ENCODE measurements around the gene PHOSPHO2. TPM values are rescaled to one million over a fixed set of nuclear protein-coding genes. Genes with fewer than 3 reads are reported as not detected.
A peak's percentile ranks its signal among the peaks of the same experiment; 100 is the strongest.

The PHOSPHO2 gene
- total and polyA plus RNA-seq, 2 experiments from 2014 or later = 8.3 to 8.7 TPM

DNA sequence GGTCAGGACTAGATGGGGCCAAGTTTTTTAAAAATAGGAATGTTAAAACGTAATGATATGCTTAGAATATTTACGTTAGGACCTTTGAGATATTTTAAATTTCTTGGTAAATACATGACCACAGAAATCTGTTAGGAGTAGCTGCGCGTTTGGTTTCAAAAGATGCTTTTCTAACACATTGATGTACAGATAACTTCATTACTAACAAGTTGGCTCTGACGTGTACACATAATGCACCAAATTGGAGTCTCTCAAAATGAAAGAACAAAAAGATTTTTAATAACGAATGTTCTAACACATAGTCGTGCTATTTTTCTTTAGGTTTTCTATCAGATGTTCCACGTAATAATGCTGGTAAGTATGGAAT, 608 bp downstream of the PHOSPHO2 start:
- H3K27ac Mint-ChIP-seq = peak overlapping the region; percentile 88
- H2AFZ ChIP-seq = peak overlapping the region; percentile 100
- H3K9me3 Mint-ChIP-seq = no peaks in the 10 kb centered on the region
- no peaks in the 10 kb centered on the region for H3K27me3 ChIP-seq (ENCODE audit: insufficient read depth)
- peaks cover 7% of the 10 kb centered on the region; the same call in 2 of the 3 replicates for H3K4me1 Mint-ChIP-seq
- DNase-seq (ENCODE audit: low spot score) = no peak
- H3F3A ChIP-seq (replicated peaks; ENCODE audit: low read depth) = 0 out of 2 replicates have a peak, but pooled peaks cover 3% of the 10 kb centered on the region
- no peaks in the 10 kb centered on the region; the same call in 1 of the 2 replicates for H3K36me3 ChIP-seq (ENCODE audit: insufficient read depth)
- H3K4me1 ChIP-seq (ENCODE audit: insufficient read depth) = 0 out of 2 replicates have a peak, but pooled peaks cover 3% of the 10 kb centered on the region
- H3K9me2 ChIP-seq (ENCODE audit: insufficient read depth) = no peaks in the 10 kb centered on the region
- no peak for ATAC-seq
- TF ChIP-seq, protein P1, sequence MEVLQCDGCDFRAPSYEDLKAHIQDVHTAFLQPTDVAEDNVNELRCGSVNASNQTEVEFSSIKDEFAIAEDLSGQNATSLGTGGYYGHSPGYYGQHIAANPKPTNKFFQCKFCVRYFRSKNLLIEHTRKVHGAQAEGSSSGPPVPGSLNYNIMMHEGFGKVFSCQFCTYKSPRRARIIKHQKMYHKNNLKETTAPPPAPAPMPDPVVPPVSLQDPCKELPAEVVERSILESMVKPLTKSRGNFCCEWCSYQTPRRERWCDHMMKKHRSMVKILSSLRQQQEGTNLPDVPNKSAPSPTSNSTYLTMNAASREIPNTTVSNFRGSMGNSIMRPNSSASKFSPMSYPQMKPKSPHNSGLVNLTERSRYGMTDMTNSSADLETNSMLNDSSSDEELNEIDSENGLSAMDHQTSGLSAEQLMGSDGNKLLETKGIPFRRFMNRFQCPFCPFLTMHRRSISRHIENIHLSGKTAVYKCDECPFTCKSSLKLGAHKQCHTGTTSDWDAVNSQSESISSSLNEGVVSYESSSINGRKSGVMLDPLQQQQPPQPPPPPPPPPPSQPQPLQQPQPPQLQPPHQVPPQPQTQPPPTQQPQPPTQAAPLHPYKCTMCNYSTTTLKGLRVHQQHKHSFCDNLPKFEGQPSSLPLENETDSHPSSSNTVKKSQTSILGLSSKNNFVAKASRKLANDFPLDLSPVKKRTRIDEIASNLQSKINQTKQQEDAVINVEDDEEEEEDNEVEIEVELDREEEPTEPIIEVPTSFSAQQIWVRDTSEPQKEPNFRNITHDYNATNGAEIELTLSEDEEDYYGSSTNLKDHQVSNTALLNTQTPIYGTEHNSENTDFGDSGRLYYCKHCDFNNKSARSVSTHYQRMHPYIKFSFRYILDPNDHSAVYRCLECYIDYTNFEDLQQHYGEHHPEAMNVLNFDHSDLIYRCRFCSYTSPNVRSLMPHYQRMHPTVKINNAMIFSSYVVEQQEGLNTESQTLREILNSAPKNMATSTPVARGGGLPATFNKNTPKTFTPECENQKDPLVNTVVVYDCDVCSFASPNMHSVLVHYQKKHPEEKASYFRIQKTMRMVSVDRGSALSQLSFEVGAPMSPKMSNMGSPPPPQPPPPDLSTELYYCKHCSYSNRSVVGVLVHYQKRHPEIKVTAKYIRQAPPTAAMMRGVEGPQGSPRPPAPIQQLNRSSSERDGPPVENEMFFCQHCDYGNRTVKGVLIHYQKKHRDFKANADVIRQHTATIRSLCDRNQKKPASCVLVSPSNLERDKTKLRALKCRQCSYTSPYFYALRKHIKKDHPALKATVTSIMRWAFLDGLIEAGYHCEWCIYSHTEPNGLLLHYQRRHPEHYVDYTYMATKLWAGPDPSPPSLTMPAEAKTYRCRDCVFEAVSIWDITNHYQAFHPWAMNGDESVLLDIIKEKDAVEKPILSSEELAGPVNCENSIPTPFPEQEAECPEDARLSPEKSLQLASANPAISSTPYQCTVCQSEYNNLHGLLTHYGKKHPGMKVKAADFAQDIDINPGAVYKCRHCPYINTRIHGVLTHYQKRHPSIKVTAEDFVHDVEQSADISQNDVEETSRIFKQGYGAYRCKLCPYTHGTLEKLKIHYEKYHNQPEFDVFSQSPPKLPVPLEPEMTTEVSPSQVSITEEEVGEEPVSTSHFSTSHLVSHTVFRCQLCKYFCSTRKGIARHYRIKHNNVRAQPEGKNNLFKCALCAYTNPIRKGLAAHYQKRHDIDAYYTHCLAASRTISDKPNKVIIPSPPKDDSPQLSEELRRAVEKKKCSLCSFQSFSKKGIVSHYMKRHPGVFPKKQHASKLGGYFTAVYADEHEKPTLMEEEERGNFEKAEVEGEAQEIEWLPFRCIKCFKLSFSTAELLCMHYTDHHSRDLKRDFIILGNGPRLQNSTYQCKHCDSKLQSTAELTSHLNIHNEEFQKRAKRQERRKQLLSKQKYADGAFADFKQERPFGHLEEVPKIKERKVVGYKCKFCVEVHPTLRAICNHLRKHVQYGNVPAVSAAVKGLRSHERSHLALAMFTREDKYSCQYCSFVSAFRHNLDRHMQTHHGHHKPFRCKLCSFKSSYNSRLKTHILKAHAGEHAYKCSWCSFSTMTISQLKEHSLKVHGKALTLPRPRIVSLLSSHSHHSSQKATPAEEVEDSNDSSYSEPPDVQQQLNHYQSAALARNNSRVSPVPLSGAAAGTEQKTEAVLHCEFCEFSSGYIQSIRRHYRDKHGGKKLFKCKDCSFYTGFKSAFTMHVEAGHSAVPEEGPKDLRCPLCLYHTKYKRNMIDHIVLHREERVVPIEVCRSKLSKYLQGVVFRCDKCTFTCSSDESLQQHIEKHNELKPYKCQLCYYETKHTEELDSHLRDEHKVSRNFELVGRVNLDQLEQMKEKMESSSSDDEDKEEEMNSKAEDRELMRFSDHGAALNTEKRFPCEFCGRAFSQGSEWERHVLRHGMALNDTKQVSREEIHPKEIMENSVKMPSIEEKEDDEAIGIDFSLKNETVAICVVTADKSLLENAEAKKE (CRISPR knock-in tag; IDR thresholded peaks at IDR 0.05) = no peak
- TF ChIP-seq ZNF114 (CRISPR knock-in tag; IDR thresholded peaks at IDR 0.05) = no peak
- TF ChIP-seq ETS1 (IDR thresholded peaks at IDR 0.05) = no peak
- peak overlapping the region; percentile 91 for H3K4me3 Mint-ChIP-seq
- peaks cover 4% of the 10 kb centered on the region; the same call in 2 of the 3 replicates for H3K36me3 Mint-ChIP-seq (ENCODE audit: low read depth)
- H3K79me2 ChIP-seq (replicated peaks; ENCODE audit: insufficient read depth) = no peaks in the 10 kb centered on the region
- peak overlapping the region; percentile 93 for H3K4me3 ChIP-seq
- no peaks in the 10 kb centered on the region for H4K20me1 ChIP-seq (replicated peaks; ENCODE audit: insufficient read depth)
- H3K27ac ChIP-seq (ENCODE audit: low read depth) = no peak overlapping the region; the same call in 1 of the 2 replicates
- H3K4me2 ChIP-seq = peak overlapping the region; percentile 80
- H3K27me3 Mint-ChIP-seq (ENCODE audit: insufficient read depth, low read depth, poor library complexity) = peaks cover 2% of the 10 kb centered on the region

DNA sequence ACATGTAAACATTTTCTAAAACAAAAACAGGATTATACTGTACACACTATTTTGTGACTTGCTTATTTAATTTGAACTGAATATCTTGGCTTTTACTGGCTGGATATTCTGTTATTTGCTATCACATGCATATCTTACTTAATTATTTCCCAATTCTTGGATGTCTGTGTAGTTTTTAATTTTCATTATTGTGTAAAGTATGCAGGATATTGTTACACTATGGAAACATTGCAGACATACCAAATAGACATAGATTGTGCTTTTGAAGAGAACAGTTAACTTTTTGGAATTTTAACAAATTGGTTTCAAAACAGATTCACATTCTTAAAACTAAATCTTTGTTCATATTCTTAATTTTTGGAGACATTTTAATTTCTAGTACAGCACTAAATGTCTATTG, 2.1 kb downstream of the PHOSPHO2 start:
- DNase-seq (ENCODE audit: low spot score) = no peak
- H3K4me2 ChIP-seq = no peak overlapping the region
- H3K4me3 ChIP-seq = no peak overlapping the region
- H3K4me1 Mint-ChIP-seq = peaks cover 7% of the 10 kb centered on the region; the same call in 2 of the 3 replicates
- H3K27me3 ChIP-seq (ENCODE audit: insufficient read depth) = no peaks in the 10 kb centered on the region
- H3K27me3 Mint-ChIP-seq (ENCODE audit: insufficient read depth, low read depth, poor library complexity) = peaks cover 2% of the 10 kb centered on the region
- no peaks in the 10 kb centered on the region for H3K9me3 Mint-ChIP-seq
- H3F3A ChIP-seq (replicated peaks; ENCODE audit: low read depth) = 0 out of 2 replicates have a peak, but pooled peaks cover 3% of the 10 kb centered on the region
- no peaks in the 10 kb centered on the region; the same call in 1 of the 2 replicates for H3K36me3 ChIP-seq (ENCODE audit: insufficient read depth)
- no peak overlapping the region for H3K27ac Mint-ChIP-seq
- H3K79me2 ChIP-seq (replicated peaks; ENCODE audit: insufficient read depth) = no peaks in the 10 kb centered on the region
- ATAC-seq = no peak
- 0 out of 2 replicates have a peak, but pooled peaks cover 3% of the 10 kb centered on the region for H3K4me1 ChIP-seq (ENCODE audit: insufficient read depth)
- no peaks in the 10 kb centered on the region for H3K9me2 ChIP-seq (ENCODE audit: insufficient read depth)
- no peaks in the 10 kb centered on the region; the same call in 1 of the 2 replicates for H4K20me1 ChIP-seq (replicated peaks; ENCODE audit: insufficient read depth)
- H3K36me3 Mint-ChIP-seq (ENCODE audit: low read depth) = peaks cover 4% of the 10 kb centered on the region; the same call in 2 of the 3 replicates
- H2AFZ ChIP-seq = no peak overlapping the region
- H3K27ac ChIP-seq (ENCODE audit: low read depth) = no peak overlapping the region
- H3K4me3 Mint-ChIP-seq = no peak overlapping the region
- TF ChIP-seq STAT1 (IDR thresholded peaks at IDR 0.05; ENCODE audit: unreplicated experiment) (no peak), ZNF331 (CRISPR knock-in tag; IDR thresholded peaks at IDR 0.05; ENCODE audit: low read depth) (no peak), REST (IDR thresholded peaks at IDR 0.05; ENCODE audit: unreplicated experiment) (no peak), ZNF114 (CRISPR knock-in tag; IDR thresholded peaks at IDR 0.05) (no peak)
- TF ChIP-seq, protein P2, sequence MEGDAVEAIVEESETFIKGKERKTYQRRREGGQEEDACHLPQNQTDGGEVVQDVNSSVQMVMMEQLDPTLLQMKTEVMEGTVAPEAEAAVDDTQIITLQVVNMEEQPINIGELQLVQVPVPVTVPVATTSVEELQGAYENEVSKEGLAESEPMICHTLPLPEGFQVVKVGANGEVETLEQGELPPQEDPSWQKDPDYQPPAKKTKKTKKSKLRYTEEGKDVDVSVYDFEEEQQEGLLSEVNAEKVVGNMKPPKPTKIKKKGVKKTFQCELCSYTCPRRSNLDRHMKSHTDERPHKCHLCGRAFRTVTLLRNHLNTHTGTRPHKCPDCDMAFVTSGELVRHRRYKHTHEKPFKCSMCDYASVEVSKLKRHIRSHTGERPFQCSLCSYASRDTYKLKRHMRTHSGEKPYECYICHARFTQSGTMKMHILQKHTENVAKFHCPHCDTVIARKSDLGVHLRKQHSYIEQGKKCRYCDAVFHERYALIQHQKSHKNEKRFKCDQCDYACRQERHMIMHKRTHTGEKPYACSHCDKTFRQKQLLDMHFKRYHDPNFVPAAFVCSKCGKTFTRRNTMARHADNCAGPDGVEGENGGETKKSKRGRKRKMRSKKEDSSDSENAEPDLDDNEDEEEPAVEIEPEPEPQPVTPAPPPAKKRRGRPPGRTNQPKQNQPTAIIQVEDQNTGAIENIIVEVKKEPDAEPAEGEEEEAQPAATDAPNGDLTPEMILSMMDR (conservative IDR thresholded peaks at IDR 0.05; ENCODE audit: low read depth in 2 of 2) = no peak
